ENCODE data around the gene SLC52A3. TPM values are rescaled to one million over a fixed set of nuclear protein-coding genes. Genes with fewer than 3 reads are reported as not detected.
A peak's percentile ranks its signal among the peaks of the same experiment; 100 is the strongest.

Gene SLC52A3
- total and polyA plus RNA-seq, 12 donors = 1.5 to 5.7 (median 2.7) TPM

GRCh38 chr20:752291-752690 is 16.0 kb downstream of the SLC52A3 start:
- ATAC-seq = peak in 4 of 8 donors; percentile 46 to 87 (median 66)
- no peak for DNase-seq
- no peak overlapping the region for H3K4me3 ChIP-seq
- H3K27ac ChIP-seq = peak overlapping the region in 1 of 10 donors; percentile 49
- peaks cover 0 to 47% (median 5%) of the 10 kb centered on the region in 9 donors for H3K4me1 ChIP-seq
- 74 to 75% methylated on average over 5 of the region's 5 CpGs for WGBS, 2 donors
- no peaks in the 10 kb centered on the region for H3K9me3 ChIP-seq
- H3K27me3 ChIP-seq = no peaks in the 10 kb centered on the region
- intact Hi-C loops (cut with DNase I) = no loop called here
- no peaks in the 10 kb centered on the region for H3K36me3 ChIP-seq
- no peak for TF ChIP-seq CTCF (IDR thresholded peaks at IDR 0.05)

DNA sequence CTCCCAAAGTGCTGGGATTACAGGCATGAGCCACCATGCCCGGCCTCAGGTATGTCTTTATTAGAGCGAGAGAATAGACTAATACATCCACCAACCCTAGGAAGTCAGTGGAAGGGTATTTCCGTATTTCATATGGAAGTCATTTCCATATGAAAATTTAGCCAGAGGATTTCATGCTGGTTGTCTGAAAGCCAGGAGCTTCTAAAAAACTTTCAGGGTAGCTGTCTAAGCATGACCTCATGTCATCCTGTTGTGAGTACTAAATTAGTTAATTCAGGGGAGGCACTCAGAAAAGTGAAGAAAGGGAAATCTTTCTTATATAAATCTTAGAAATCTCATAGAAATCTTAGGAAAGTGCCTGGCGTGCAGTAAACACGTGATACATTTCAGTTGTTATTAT is 16.5 kb downstream of the SLC52A3 start:
- Histone ChIP-seq H3K4me1 (peaks cover 0 to 42% (median 0%) of the 10 kb centered on the region in 9 donors), H3K9me3 (no peaks in the 10 kb centered on the region), H3K36me3 (no peaks in the 10 kb centered on the region), H3K27me3 (no peaks in the 10 kb centered on the region), H3K4me3 (no peak overlapping the region), H3K27ac (peak overlapping the region in 1 of 10 donors; percentile 49)
- 78 to 85% methylated on average over 5 of the region's 5 CpGs for WGBS, 2 donors
- ATAC-seq (no peak), DNase-seq (no peak)
- TF ChIP-seq CTCF (IDR thresholded peaks at IDR 0.05) = no peak
- intact Hi-C loops (cut with DNase I) = no loop called here

DNA sequence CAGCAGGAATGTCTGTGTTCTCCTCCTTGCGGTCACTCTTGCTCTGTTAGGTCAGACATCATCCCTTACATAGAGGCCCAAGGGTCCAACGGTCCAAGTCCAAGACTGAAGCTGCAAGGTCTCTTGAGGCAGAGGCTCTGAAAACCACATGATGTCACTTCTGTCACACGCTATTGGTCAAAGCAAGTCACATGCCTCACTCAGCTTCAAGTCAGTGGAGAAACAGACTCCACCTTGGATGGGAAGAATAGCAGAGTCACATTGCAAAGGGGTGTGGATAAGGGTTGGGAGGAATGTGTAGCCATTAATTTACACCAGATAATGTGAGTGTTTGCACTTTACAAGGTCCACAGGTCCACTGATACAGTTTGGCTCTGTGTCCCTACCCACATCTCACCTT is 17.5 kb downstream of the SLC52A3 start:
- WGBS, 2 donors = 74 to 79% methylated on average over 3 of the region's 3 CpGs
- ATAC-seq (no peak), DNase-seq (no peak)
- Histone ChIP-seq H3K27ac (no peak overlapping the region), H3K27me3 (peaks cover 0 to 4% (median 0%) of the 10 kb centered on the region in 7 donors), H3K9me3 (peaks cover 0 to 8% (median 4%) of the 10 kb centered on the region in 11 donors), H3K36me3 (no peaks in the 10 kb centered on the region), H3K4me3 (no peak overlapping the region), H3K4me1 (peaks cover 0 to 35% (median 0%) of the 10 kb centered on the region in 9 donors)
- TF ChIP-seq CTCF (IDR thresholded peaks at IDR 0.05) = no peak
- intact Hi-C loops (cut with DNase I) = no loop called here

DNA sequence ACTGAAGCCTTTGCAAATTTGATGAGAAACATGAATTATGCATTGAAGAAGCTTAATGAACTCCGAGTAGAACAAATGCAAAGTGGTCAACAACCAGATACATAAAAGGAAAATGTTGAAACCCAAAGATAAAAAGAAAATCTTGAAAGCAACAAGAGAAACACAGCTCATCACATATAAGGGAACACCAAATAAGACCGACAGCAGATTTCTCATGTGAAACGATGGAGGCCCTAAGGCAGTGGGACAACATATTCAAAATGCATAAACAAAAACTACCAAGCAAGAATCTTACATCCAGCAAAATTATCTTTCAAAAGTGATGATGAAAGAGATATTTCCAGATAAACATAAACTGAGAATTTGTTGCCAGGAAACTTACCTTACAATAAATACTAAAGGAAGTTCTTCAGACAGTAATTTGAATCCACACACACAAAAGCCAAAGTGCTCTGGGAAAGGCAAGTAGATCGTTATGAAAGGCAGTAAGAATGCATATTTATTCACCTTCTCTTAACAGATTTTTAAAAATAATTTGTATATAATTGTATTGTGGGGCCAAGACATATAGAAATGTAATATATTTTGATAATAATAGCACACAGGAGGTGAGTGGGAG is 22.5 kb downstream of the SLC52A3 start:
- no peak for DNase-seq
- intact Hi-C loops (cut with DNase I) = no loop called here
- H3K4me3 ChIP-seq = no peak overlapping the region
- 87 to 88% methylated on average over 4 of the region's 4 CpGs for whole genome bisulfite sequencing, 2 donors
- TF ChIP-seq CTCF (IDR thresholded peaks at IDR 0.05) = no peak
- H3K27ac ChIP-seq = no peak overlapping the region
- H3K27me3 ChIP-seq = peaks cover 0 to 7% (median 0%) of the 10 kb centered on the region in 7 donors
- H3K9me3 ChIP-seq = peaks cover 0 to 23% (median 9%) of the 10 kb centered on the region in 11 donors
- peaks cover 0 to under 1% (median 0%) of the 10 kb centered on the region in 9 donors for H3K4me1 ChIP-seq
- ATAC-seq = no peak
- no peaks in the 10 kb centered on the region for H3K36me3 ChIP-seq

All from heart right ventricle (tissue), 16 donors.